PFSK-1 (cell line): ENCODE results near the gene PAGE5.

Experiments
- POLR2AphosphoS5 ChIP-seq: IDR thresholded peaks from 2 replicates; pipeline ENCODE4 v1.6.1; 2012; ENCODE audit warnings: low read depth, mild to moderate bottlenecking, control low read depth, low read length, moderate library complexity
- SIN3A ChIP-seq: IDR thresholded peaks from 2 replicates; pipeline ENCODE4 v1.6.1; 2012; ENCODE audit warnings: mild to moderate bottlenecking, low read length, moderate library complexity, borderline replicate concordance; ENCODE audit not compliant: insufficient read depth
- TAF1 ChIP-seq: IDR thresholded peaks from 2 replicates; pipeline ENCODE4 v1.6.1; 2012; ENCODE audit warnings: low read length, control low read depth, borderline replicate concordance; ENCODE audit not compliant: insufficient read depth

DNA sequence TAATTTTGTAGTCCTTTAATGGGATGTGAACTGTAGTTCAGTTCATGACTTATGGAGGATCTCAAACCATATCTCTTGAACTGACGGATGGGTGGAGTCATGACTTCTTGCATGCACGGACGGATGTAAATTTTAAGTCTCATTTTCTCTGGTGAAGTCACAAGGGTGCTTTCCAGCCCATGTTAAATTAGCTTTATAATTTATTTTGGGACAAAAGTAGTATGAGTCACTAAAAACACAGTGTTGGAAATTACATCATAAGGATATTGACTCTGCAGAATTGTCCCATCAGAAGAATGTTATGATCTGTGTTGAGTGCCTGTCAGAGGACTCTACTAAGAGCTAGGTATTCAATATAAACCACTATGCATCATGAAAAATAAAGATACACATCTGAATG, 6.8 kb upstream of the PAGE5 start:
- TF ChIP-seq POLR2AphosphoS5 (no peak), SIN3A (no peak), TAF1 (no peak)
